Measurements from ENCODE around the gene THBS2. TPM values are rescaled to one million over a fixed set of nuclear protein-coding genes. Genes with fewer than 3 reads are reported as not detected.

Gene THBS2
- total and polyA plus RNA-seq, 12 donors, result 5.2 to 45.9 (median 10.7) TPM

GRCh38 chr6:169269180-169270076, 15.8 kb upstream of the THBS2 start:
- H3K4me1 ChIP-seq, result peaks cover 0 to 14% (median 0%) of the 10 kb centered on the region in 9 donors
- H3K9me3 ChIP-seq, result peaks cover 0 to 8% (median 0%) of the 10 kb centered on the region in 11 donors
- peak; percentile 80 to 94 (median 86) for ATAC-seq
- peaks cover 0 to 11% (median 0%) of the 10 kb centered on the region in 7 donors for H3K27me3 ChIP-seq
- H3K36me3 ChIP-seq, result no peaks in the 10 kb centered on the region
- DNase-seq, result peak in 1 of 2 donors; percentile 57
- WGBS, 2 donors, result 67 to 74% methylated on average over 9 of the region's 9 CpGs
- H3K4me3 ChIP-seq, result no peak overlapping the region
- TF ChIP-seq CTCF (IDR thresholded peaks at IDR 0.05), result no peak
- H3K27ac ChIP-seq, result peak overlapping the region in 7 of 10 donors; percentile 17 to 69 (median 61)
- intact Hi-C loops (cut with DNase I), result no loop called here

GRCh38 chr6:169268276-169268675, 14.6 kb upstream of the THBS2 start:
- H3K4me3 ChIP-seq, result no peak overlapping the region
- no peak for TF ChIP-seq CTCF (IDR thresholded peaks at IDR 0.05)
- DNase-seq (no peak), ATAC-seq (no peak)
- intact Hi-C loops (cut with DNase I), result no loop called here
- no peaks in the 10 kb centered on the region for H3K36me3 ChIP-seq
- peaks cover 0 to 14% (median 0%) of the 10 kb centered on the region in 9 donors for H3K4me1 ChIP-seq
- peaks cover 0 to 8% (median 0%) of the 10 kb centered on the region in 11 donors for H3K9me3 ChIP-seq
- peaks cover 0 to 11% (median 0%) of the 10 kb centered on the region in 7 donors for H3K27me3 ChIP-seq
- peak overlapping the region in 1 of 10 donors; percentile 58 for H3K27ac ChIP-seq
- WGBS, 2 donors, result 82 to 85% methylated on average over 1 of the region's 1 CpG

GRCh38 chr6:169266746-169267591, 13.3 kb upstream of the THBS2 start:
- TF ChIP-seq CTCF (IDR thresholded peaks at IDR 0.05), result no peak
- intact Hi-C loops (cut with DNase I), result no loop called here
- DNase-seq (no peak), ATAC-seq (peak in 1 of 8 donors; percentile 3)
- H3K27ac ChIP-seq, result no peak overlapping the region
- peaks cover 0 to 14% (median 0%) of the 10 kb centered on the region in 9 donors for H3K4me1 ChIP-seq
- H3K9me3 ChIP-seq, result peaks cover 0 to 8% (median 0%) of the 10 kb centered on the region in 11 donors
- H3K36me3 ChIP-seq, result no peaks in the 10 kb centered on the region
- 80 to 81% methylated on average over 15 of the region's 15 CpGs for WGBS, 2 donors
- H3K27me3 ChIP-seq, result peaks cover 0 to 11% (median 0%) of the 10 kb centered on the region in 7 donors
- no peak overlapping the region for H3K4me3 ChIP-seq

- H3K27ac ChIP-seq, result no peak overlapping the region
- 83 to 84% methylated on average over 5 of the region's 5 CpGs for WGBS, 2 donors
- peaks cover 0 to 8% (median 0%) of the 10 kb centered on the region in 11 donors for H3K9me3 ChIP-seq
- DNase-seq, result no peak
- intact Hi-C loops (cut with DNase I), result no loop called here
- H3K27me3 ChIP-seq, result peaks cover 0 to 9% (median 0%) of the 10 kb centered on the region in 7 donors
- no peak for ATAC-seq
- TF ChIP-seq CTCF (IDR thresholded peaks at IDR 0.05), result no peak
- H3K36me3 ChIP-seq, result no peaks in the 10 kb centered on the region
- H3K4me1 ChIP-seq, result peaks cover 0 to 14% (median 0%) of the 10 kb centered on the region in 9 donors
- H3K4me3 ChIP-seq, result no peak overlapping the region
Observed at GRCh38 chr6:169266261-169266660, 12.6 kb upstream of the THBS2 start.

Measured in heart right ventricle (tissue), 16 donors.